HG03442 (cell line): Measurements from ENCODE around the gene SLC2A9.
A peak's percentile ranks its signal among the peaks of the same experiment; 100 is the strongest.
"Not testable (repeated sequence)": the region's sequence is repeated elsewhere in the genome, so short reads cannot be mapped to it uniquely, and the experiment has no call there.

Experiments
- ATAC-seq: cut with Tn5 transposase; IDR thresholded peaks from one replicate; pipeline ENCODE4 v1.9.1; 2021; ENCODE audit warnings: mild to moderate bottlenecking, moderate library complexity; ENCODE audit not compliant: unreplicated experiment

Gene SLC2A9

DNA sequence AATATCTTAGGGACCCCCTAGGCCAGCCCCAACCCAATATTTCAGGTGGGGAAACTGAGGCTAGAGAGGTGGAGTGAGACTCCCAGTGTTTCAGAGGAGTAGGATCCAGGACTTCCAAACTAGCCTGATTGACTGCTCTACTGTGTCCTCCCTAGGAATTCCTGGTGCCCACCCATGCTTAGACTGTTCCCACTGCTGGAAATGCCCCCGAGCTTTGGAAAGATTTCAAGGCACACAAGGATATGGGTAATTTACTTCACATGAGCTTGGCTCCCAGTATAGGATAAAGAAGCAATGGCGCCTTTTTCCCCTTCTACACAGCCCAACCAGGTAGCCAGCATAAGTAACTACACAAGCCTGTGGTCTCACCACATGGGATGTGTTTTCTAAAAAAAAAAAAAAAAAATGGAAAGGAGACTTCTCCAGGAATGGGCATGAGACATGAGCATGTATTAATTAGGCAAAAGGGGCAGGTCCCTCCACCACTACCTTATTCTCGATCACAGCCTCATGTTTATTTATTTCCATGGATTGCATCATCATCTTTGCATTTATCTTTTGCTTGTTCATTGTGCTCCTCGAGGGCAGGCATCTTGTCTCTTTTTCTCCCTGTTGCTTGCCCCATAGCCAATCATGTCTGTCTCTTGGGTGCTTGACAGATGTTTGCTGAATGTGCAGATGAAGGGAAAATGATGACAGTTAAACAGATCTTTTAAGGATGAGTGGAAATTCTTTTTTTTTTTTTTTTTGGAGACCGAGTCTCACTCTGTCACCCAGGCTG, 173.1 kb downstream of the SLC2A9 start:
- ATAC-seq, result no peak

DNA sequence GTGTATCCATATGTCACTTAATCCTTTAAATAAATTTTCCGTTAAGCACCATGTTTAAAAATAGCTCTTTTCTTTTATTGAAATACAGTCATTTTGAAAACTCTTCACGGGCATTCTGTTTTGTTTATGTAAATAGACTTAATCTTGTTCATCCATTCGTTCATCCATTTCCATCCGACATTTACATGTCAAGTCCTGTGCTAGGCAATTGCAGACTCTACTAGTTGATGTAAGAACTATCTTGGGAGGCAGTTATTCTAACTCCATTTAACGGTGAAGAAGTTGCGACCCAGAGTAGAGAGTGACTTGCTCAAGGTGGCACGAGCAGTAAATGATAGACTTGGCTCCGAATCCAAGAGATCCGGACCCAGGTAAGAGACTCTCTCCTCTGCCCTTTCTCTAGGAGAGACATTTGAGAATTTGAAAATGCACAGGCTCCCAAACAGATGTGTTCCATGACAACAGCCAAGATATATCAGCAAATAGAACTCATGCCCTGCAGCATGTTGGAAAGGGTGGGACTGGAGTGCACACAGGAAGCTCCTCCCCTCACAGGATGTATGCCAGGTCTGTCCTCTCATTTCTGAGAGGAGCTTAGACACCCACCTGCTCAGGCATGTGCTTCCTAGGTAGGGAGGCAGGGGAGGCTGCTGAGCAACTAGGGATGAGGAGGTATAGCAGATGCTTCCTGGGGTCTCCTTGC, 175.4 kb downstream of the SLC2A9 start:
- no peak for ATAC-seq

GRCh38 chr4:9841072-9841471, 180.2 kb downstream of the SLC2A9 start:
- ATAC-seq, result no peak

GRCh38 chr4:9835430-9835829, 185.9 kb downstream of the SLC2A9 start:
- ATAC-seq, result no peak

DNA sequence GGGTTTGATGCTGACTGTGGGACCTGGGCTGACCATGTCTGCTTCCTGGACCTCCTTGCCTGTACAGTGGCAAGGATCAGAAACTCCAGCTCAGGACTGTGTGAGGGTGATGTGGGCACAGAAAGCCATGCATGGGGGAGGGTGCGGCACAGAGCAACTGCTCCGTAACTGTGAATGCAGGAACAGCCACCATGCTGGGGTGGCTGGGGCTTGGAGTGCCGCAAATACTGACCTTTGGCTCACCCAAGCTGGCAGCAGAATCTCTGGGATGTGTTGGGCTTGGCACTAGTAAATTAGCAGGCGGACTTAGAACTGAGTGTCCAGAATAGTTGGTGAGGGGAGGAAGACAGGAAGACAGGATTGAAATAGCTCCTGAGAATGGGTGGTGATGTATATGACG, 187.9 kb downstream of the SLC2A9 start:
- no peak for ATAC-seq

- ATAC-seq, result no peak
Observed at GRCh38 chr4:9832640-9833039, 188.7 kb downstream of the SLC2A9 start.

- ATAC-seq, result no peak
Observed at GRCh38 chr4:9826551-9826950, 194.7 kb downstream of the SLC2A9 start.

DNA sequence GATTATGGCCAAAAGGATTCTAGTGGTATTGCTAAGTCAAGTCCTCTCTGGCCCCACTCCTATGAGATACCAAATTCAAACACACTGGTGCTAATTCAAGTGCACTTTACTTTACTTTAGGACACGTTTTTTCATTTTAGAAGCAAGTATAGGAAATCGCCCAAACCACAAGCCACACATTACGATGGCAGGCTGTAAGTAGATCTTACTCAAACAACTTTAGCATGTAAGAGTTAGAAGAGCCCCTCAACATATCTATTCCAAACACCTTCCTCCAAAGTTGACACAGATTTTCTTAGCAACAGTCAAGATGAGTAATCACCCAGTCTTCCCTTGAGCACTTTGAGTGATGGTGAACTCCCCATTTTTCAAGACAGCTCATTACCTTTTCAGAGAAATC, 196.2 kb downstream of the SLC2A9 start:
- peak; percentile 42 for ATAC-seq

GRCh38 chr4:9820343-9820742, 201.0 kb downstream of the SLC2A9 start:
- no peak for ATAC-seq

- no peak for ATAC-seq
Observed at GRCh38 chr4:9816285-9816684, 205.0 kb downstream of the SLC2A9 start.

DNA sequence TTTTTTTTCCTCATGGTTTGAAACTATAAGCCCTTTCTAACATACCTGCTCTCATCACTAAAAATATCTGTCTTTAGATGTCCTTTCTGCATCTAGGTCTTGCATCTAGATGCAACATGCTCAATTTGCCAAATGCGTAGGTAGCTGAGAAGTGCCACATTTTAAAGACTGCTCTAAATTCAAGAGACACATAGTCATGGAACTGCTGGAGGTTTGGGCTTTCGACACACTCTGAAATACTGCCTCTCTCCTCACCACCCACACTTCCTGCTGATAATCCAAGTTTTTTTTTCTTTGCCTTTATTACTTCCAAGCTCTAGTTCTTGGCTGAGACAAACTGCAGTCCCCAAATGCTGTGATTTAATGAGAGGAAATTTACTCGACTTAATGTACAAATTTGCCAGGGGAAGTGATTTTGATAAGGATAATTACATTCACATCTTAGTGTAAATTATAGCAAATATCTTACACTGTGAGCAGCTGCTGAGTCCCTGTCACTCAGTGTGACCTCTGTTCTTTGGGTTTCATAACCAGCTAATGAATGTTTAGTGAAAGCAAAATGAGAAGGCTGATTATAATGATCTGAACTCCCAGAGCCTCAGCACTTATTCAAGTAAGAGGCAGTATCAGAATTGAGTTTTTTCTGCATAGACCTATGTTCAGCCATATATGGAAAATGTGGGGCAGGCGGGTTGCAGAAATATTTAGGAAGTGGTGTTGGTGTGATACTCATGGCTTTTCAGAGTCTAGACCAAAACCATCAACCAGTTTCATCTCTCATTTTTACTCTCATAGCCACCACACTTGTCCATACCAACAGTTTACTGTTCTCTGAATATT, 208.6 kb downstream of the SLC2A9 start:
- peak; percentile 94 for ATAC-seq

- no peak for ATAC-seq
Observed at GRCh38 chr4:9811806-9812205, 209.5 kb downstream of the SLC2A9 start.

DNA sequence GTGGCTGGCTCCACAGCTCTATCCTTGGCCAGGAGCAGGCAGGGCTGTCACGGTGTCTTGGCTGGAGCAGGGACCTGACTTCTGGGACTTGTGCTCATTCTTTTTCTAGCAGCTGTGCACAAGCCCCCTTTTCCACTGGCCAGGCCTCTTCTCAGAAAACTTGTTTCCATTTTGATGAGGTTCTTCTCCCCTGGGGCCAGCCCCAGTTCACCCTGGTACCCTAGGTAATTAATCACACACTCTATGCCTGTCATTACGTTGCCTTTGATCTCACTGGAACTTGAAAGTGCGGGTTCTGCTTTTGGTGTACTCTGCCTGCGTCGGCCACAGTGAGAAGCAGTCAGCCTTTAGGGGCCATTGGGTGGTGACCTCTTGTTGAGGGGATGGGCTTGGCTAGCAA, 213.2 kb downstream of the SLC2A9 start:
- no peak for ATAC-seq

GRCh38 chr4:9804918-9805317, 216.4 kb downstream of the SLC2A9 start:
- no peak for ATAC-seq

- no peak for ATAC-seq
Observed at GRCh38 chr4:9800848-9801247, 220.4 kb downstream of the SLC2A9 start.

- not testable (repeated sequence) for ATAC-seq
Observed at GRCh38 chr4:9796641-9797040, 224.7 kb downstream of the SLC2A9 start.

- ATAC-seq, result no peak
Observed at GRCh38 chr4:9792381-9792780, 228.9 kb downstream of the SLC2A9 start.

GRCh38 chr4:9785891-9786290, 235.4 kb downstream of the SLC2A9 start:
- not testable (repeated sequence) for ATAC-seq

DNA sequence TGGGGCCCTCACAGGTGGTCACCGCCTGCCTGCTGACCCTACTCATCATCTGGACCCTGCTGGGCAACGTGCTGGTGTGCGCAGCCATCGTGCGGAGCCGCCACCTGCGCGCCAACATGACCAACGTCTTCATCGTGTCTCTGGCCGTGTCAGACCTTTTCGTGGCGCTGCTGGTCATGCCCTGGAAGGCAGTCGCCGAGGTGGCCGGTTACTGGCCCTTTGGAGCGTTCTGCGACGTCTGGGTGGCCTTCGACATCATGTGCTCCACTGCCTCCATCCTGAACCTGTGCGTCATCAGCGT, 239.2 kb downstream of the SLC2A9 start:
- no peak for ATAC-seq

DNA sequence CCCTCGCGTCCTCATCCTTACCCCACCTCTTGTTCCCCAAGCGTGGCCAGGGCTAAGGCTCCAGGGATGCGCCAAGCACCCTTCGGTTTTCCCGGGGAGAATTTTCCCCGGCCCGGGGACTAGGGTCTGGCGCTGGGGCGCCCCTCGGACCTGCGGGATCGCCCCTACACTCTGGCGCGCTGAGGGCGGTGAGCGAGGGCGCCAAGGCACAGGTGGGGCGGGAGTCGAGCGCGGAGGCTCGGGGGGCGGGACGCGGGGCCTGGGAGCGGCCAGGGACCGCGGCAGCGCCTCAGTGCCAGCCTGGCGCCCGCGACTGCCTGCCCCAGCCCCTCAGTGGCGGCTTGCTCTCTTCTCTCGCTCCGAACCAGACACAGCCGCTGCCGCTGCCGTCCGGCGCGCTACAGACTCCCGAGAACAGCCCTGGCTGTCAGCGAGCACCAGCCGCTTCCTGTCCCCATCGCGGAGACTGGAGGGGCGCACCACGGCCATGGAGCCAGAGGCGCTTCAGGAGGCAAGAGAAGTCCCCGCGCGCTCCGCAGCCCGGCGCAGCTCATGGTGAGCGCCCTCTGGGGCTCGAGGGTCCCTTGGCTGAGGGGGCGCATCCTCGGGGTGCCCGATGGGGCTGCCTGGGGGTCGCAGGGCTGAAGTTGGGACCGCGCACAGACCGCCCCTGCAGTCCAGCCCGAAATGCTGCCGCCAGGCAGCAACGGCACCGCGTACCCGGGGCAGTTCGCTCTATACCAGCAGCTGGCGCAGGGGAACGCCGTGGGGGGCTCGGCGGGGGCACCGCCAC, 239.8 kb downstream of the SLC2A9 start, which contains the start of gene DRD5:
Gene DRD5 (plus strand): TSS at position 292 of the 793 bp plus-strand sequence. CDS start 396 bp downstream, at position 688.
- no peak for ATAC-seq
